Retinal pigment epithelial cell (primary cell): Measurements from ENCODE around the gene IGSF1.

ENCODE experiments used
- DNase-seq: peaks from one replicate; pipeline ENCODE4 v3.0.0-alpha.2; 2010; ENCODE audit warnings: low read depth
- H3K4me3 ChIP-seq: 2 replicates; pipeline ENCODE4 v1.5.1; 2011; ENCODE audit warnings: mild to moderate bottlenecking, low read length, control low read depth, moderate library complexity
- CTCF ChIP-seq: conservative IDR thresholded peaks from 2 replicates; pipeline ENCODE4 v1.5.1; 2011; ENCODE audit warnings: low read depth, low read length, control low read depth, inconsistent platforms

The IGSF1 gene

DNA sequence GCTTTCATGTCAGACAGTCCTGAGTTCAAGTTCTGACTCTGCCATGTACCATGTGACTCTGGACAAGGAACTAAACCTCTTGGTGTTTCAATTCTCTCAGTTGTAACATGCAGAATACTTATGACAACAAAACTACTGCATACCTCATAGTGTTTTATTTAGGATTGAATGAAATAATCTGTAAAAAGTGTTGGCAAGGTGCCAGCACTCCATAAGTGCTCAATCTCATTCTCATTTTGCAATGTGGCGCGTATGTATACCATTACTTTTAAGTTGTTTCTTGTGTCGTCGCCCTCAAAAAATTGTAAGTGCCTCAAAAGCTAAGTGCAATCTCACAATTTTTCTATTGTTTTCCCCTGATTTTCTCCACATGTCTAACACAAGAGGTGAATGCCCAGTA lies 62.5 kb downstream of the IGSF1 start:
- TF ChIP-seq CTCF: no peak
- no peak for DNase-seq
- no peak overlapping the region for H3K4me3 ChIP-seq

DNA sequence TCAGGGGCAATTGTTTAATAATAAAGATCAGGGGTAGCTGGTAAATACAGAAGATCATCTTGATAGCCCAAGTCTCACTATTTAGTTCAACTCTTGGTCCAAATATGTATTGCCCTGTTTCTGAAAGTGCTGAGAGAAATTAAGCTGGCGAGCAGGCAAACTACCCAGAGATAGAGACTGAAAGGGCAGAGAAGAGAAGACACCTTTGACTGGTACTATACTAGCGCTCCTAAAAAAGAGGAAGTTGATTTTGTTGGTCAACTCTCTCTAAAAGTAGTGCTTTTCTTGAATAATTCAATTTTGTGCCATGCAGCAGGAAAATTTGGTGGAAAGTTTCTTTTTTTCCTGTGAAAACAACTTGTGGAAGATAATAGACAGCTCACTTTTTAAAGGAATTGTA lies 64.0 kb downstream of the IGSF1 start:
- TF ChIP-seq CTCF: no peak
- no peak for DNase-seq
- no peak overlapping the region for H3K4me3 ChIP-seq
